ACC112 (cell line): Measurements from ENCODE around the gene KCNA1.

Source experiments
- H2AFZ ChIP-seq: fragments of 200-600 bp; sonication (generic); one replicate; pipeline ENCODE4 v1.6.0; 2017; ENCODE audit warnings: antibody characterized with exemption, low read length; ENCODE audit not compliant: unreplicated experiment
- H3K27ac ChIP-seq: fragments of 200-600 bp; sonication (generic); 2 replicates; pipeline ENCODE4 v1.5.1; 2014; ENCODE audit warnings: low read depth, mild to moderate bottlenecking, antibody characterized with exemption, low read length, moderate library complexity
- H3K27me3 ChIP-seq: fragments of 200-600 bp; sonication (generic); 2 replicates; pipeline ENCODE4 v1.6.1; 2014; ENCODE audit warnings: mild to moderate bottlenecking, antibody characterized with exemption, low read length, moderate library complexity, mixed read lengths; ENCODE audit not compliant: insufficient read depth
- H3K36me3 ChIP-seq: fragments of 200-600 bp; sonication (generic); 2 replicates; pipeline ENCODE4 v1.6.1; 2016; ENCODE audit warnings: mild to moderate bottlenecking, antibody characterized with exemption, low read length, moderate library complexity, mixed read lengths; ENCODE audit not compliant: insufficient read depth
- H3K4me1 ChIP-seq: fragments of 200-600 bp; sonication (generic); one replicate; pipeline ENCODE4 v1.6.1; 2016; ENCODE audit warnings: low read length, mixed read lengths; ENCODE audit not compliant: insufficient read depth, unreplicated experiment, control insufficient read depth
- H3K4me3 ChIP-seq: fragments of 200-600 bp; sonication (generic); 2 replicates; pipeline ENCODE4 v1.5.1; 2014; ENCODE audit warnings: mild to moderate bottlenecking, low read depth, low read length
- H3K79me2 ChIP-seq: fragments of 200-600 bp; sonication (generic); one replicate; pipeline ENCODE4 v1.6.0; 2016; ENCODE audit warnings: low read length; ENCODE audit not compliant: control insufficient read depth, unreplicated experiment, insufficient read depth

The KCNA1 gene

GRCh38 chr12:4910502-4911315, 1.0 kb downstream of the KCNA1 start:
- H3K27me3 ChIP-seq, result peaks cover 43% of the 10 kb centered on the region
- peak overlapping the region; percentile 43; the same call in 1 of the 2 replicates for H3K4me3 ChIP-seq
- no peak overlapping the region for H3K27ac ChIP-seq
- H3K4me1 ChIP-seq, result no peaks in the 10 kb centered on the region
- no peak overlapping the region for H2AFZ ChIP-seq
- no peaks in the 10 kb centered on the region for H3K36me3 ChIP-seq
- no peaks in the 10 kb centered on the region for H3K79me2 ChIP-seq

GRCh38 chr12:4911316-4911994, 1.8 kb downstream of the KCNA1 start:
- H3K36me3 ChIP-seq, result no peaks in the 10 kb centered on the region
- H3K4me3 ChIP-seq, result no peak overlapping the region
- H3K27me3 ChIP-seq, result peaks cover 43% of the 10 kb centered on the region
- H3K79me2 ChIP-seq, result no peaks in the 10 kb centered on the region
- H3K27ac ChIP-seq, result no peak overlapping the region
- H3K4me1 ChIP-seq, result no peaks in the 10 kb centered on the region
- no peak overlapping the region for H2AFZ ChIP-seq

GRCh38 chr12:4914720-4915119, 5.0 kb downstream of the KCNA1 start:
- Histone ChIP-seq H3K4me1 (no peaks in the 10 kb centered on the region), H3K27me3 (peaks cover 19% of the 10 kb centered on the region), H3K79me2 (no peaks in the 10 kb centered on the region), H3K36me3 (no peaks in the 10 kb centered on the region), H2AFZ (no peak overlapping the region), H3K27ac (no peak overlapping the region), H3K4me3 (no peak overlapping the region)

DNA sequence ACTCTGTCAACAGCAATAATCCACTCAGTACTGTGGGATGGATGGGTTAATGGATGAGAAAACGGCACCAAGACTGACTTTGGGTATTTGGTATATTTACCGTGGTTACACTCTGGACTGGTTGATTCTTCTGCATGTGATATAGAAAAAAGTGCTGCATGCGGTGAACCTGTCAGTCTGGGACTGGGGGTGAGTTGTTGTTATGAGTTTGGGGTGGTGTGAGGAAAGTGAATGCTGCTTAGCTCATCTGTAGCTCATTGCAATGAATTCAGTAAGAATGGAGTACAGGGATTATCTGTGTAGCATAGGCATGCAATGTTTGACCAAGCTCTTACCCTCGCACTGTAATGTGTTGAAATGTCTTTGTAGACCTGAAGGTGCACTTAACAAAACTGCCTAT, 6.0 kb downstream of the KCNA1 start:
- no peaks in the 10 kb centered on the region for H3K79me2 ChIP-seq
- H3K27me3 ChIP-seq, result peaks cover 8% of the 10 kb centered on the region
- no peak overlapping the region for H3K4me3 ChIP-seq
- no peak overlapping the region for H2AFZ ChIP-seq
- H3K36me3 ChIP-seq, result no peaks in the 10 kb centered on the region
- no peak overlapping the region for H3K27ac ChIP-seq
- H3K4me1 ChIP-seq, result no peaks in the 10 kb centered on the region

- H3K27ac ChIP-seq, result no peak overlapping the region
- no peaks in the 10 kb centered on the region for H3K36me3 ChIP-seq
- H3K4me3 ChIP-seq, result no peak overlapping the region
- no peak overlapping the region for H2AFZ ChIP-seq
- H3K27me3 ChIP-seq, result no peaks in the 10 kb centered on the region
- no peaks in the 10 kb centered on the region for H3K4me1 ChIP-seq
- no peaks in the 10 kb centered on the region for H3K79me2 ChIP-seq
These were observed 9.4 kb downstream of the KCNA1 start for GRCh38 chr12:4918950-4919660.

GRCh38 chr12:4932576-4932975, 22.9 kb downstream of the KCNA1 start:
- no peaks in the 10 kb centered on the region for H3K27me3 ChIP-seq
- no peaks in the 10 kb centered on the region for H3K4me1 ChIP-seq
- no peak overlapping the region for H3K27ac ChIP-seq
- H3K79me2 ChIP-seq, result no peaks in the 10 kb centered on the region
- H3K4me3 ChIP-seq, result no peak overlapping the region
- no peak overlapping the region for H2AFZ ChIP-seq
- no peaks in the 10 kb centered on the region for H3K36me3 ChIP-seq

- Histone ChIP-seq H3K36me3 (no peaks in the 10 kb centered on the region), H3K4me1 (no peaks in the 10 kb centered on the region), H2AFZ (no peak overlapping the region), H3K4me3 (no peak overlapping the region), H3K27me3 (no peaks in the 10 kb centered on the region), H3K27ac (no peak overlapping the region), H3K79me2 (no peaks in the 10 kb centered on the region)
These were observed 23.7 kb downstream of the KCNA1 start for GRCh38 chr12:4933411-4933810.

GRCh38 chr12:4934407-4935035, 24.8 kb downstream of the KCNA1 start:
- Histone ChIP-seq H3K27ac (no peak overlapping the region), H3K27me3 (no peaks in the 10 kb centered on the region), H3K4me1 (no peaks in the 10 kb centered on the region), H3K79me2 (no peaks in the 10 kb centered on the region), H2AFZ (no peak overlapping the region), H3K4me3 (no peak overlapping the region), H3K36me3 (no peaks in the 10 kb centered on the region)

GRCh38 chr12:4938900-4939299, 29.2 kb downstream of the KCNA1 start:
- Histone ChIP-seq H3K79me2 (no peaks in the 10 kb centered on the region), H3K27ac (no peak overlapping the region), H3K36me3 (no peaks in the 10 kb centered on the region), H3K27me3 (no peaks in the 10 kb centered on the region), H3K4me3 (no peak overlapping the region), H3K4me1 (no peaks in the 10 kb centered on the region), H2AFZ (no peak overlapping the region)

- Histone ChIP-seq H3K27me3 (no peaks in the 10 kb centered on the region), H3K27ac (no peak overlapping the region), H3K36me3 (no peaks in the 10 kb centered on the region), H3K79me2 (no peaks in the 10 kb centered on the region), H2AFZ (no peak overlapping the region), H3K4me3 (no peak overlapping the region), H3K4me1 (no peaks in the 10 kb centered on the region)
These were observed 29.8 kb downstream of the KCNA1 start for GRCh38 chr12:4939418-4940023.
